C4-2B (cell line): ENCODE results near the gene REC114.
"Not testable (repeated sequence)": the region's sequence is repeated elsewhere in the genome, so short reads cannot be mapped to it uniquely, and the experiment has no call there.

Experiments used
- CTCF ChIP-seq: fragments of 450-650 bp; conservative IDR thresholded peaks from 2 replicates; pipeline ENCODE4 v1.5.1; 2017; ENCODE audit warnings: mild to moderate bottlenecking
- ZFX ChIP-seq: fragments of 450-650 bp; IDR thresholded peaks from 2 replicates; pipeline ENCODE4 v1.6.1; 2017

DNA sequence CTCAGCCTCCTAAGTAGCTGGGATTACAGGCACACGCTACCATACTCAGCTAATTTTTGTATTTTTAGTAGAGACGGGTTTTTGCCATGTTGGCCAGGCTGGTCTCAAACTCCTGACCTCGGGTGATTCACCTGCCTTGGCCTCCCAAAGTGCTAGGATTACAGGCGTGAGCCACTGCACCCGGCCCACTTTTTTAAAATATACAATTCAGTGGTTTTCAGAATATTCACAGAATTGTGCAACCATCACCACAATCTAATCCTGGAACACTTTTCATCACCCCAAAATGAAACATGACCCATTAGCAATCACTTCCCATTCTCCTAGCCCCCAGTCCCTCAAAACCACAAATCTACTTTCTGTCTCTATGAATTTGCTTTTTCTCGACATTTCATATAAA lies 42.7 kb upstream of the REC114 start:
- not testable (repeated sequence) for TF ChIP-seq CTCF, ZFX
